Astrocyte of the spinal cord (primary cell): Measurements from ENCODE around the gene MKRN2.

Source experiments
- DNase-seq: peaks from one replicate; pipeline ENCODE4 v3.0.0; 2011; ENCODE audit warnings: low read depth, low spot score
- H3K4me3 ChIP-seq: 2 replicates; pipeline ENCODE4 v1.5.1; 2011; ENCODE audit warnings: low read depth, mild to moderate bottlenecking, low read length, moderate library complexity
- CTCF ChIP-seq: IDR thresholded peaks from 2 replicates; pipeline ENCODE4 v1.5.1; 2012; ENCODE audit warnings: low read depth, mild to moderate bottlenecking, low read length, inconsistent platforms
- in situ Hi-C: cut with HindIII; loops from 2 replicates; pipeline ENCODE4 v1.10.0; 2017; ENCODE audit warnings: low sequenced_read_pairs

MKRN2 gene

GRCh38 chr3:12553921-12554391 is 2.9 kb upstream of the MKRN2 start:
- TF ChIP-seq CTCF = no peak
- peak; percentile 33 for DNase-seq
- in situ Hi-C loops = no loop called here
- H3K4me3 ChIP-seq = peak overlapping the region; percentile 49

GRCh38 chr3:12556314-12556689 is 585 bp upstream of the MKRN2 start:
- TF ChIP-seq CTCF = no peak
- DNase-seq = no peak
- in situ Hi-C loops = no loop called here
- peak overlapping the region; percentile 80 for H3K4me3 ChIP-seq

- no peak for TF ChIP-seq CTCF
Observed at GRCh38 chr3:12557473-12558100, 700 bp downstream of the MKRN2 start.

GRCh38 chr3:12558706-12559105 is 1.8 kb downstream of the MKRN2 start:
- DNase-seq = no peak
- TF ChIP-seq CTCF = no peak
- in situ Hi-C loops = no loop called here
- peak overlapping the region; percentile 80 for H3K4me3 ChIP-seq

More at GRCh38 chr3:12557473-12558100, 700 bp downstream of the MKRN2 start:
- in situ Hi-C loops = no loop called here
- peak overlapping the region; percentile 80 for H3K4me3 ChIP-seq
- DNase-seq = peak; percentile 43

- no peak for TF ChIP-seq CTCF
- H3K4me3 ChIP-seq = no peak overlapping the region
- in situ Hi-C loops = no loop called here
- no peak for DNase-seq
Observed at GRCh38 chr3:12559520-12559919, 2.6 kb downstream of the MKRN2 start.

- TF ChIP-seq CTCF = no peak
- H3K4me3 ChIP-seq = no peak overlapping the region
- in situ Hi-C loops = no loop called here
- DNase-seq = no peak
Observed at GRCh38 chr3:12560505-12561190, 3.8 kb downstream of the MKRN2 start.
